Esophagus squamous epithelium (tissue), 4 donors: Measurements from ENCODE around the gene CBFA2T2.

Experiments used
- POLR2A ChIP-seq, 4 donors: fragments of 450-650 bp; IDR thresholded peaks; one replicate each; pipeline ENCODE4 v1.6.1; 2017; ENCODE audit warnings: antibody characterized with exemption in 4 of 4, mild to moderate bottlenecking in 4 of 4, moderate library complexity in 3 of 4
- TF ChIP-seq, protein P1 (sequence below), 6 experiments: fragments of 450-650 bp in 4 of 6; fragments of 200-600 bp in 2 of 6; sonication (generic) in 2 of 6; IDR thresholded peaks; one replicate each; pipeline ENCODE4 v1.5.1; 2016 to 2019; ENCODE audit warnings: antibody characterized with exemption in 6 of 6, mild to moderate bottlenecking in 4 of 6, moderate library complexity in 4 of 6

DNA sequence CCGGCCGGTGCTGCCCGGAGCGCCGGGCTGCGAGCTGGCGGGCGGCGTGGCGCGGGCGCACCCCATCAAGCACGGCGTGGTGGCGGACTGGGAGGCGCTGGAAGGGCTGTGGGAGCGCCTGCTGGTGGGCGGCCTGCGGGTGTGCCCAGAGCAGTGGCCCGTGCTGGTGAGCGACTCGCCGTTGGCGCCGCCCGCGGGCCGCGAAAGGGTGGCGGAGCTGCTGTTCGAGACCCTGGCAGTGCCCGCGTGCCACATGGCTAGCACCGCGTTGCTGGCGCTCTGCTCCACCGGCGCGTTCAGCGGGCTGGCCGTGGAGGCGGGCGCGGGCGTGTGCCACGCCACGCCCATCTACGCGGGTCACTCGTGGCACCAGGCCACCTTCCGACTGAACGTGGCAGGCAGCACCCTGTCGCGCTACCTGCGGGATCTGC, 177.4 kb downstream of the CBFA2T2 start:
- TF ChIP-seq POLR2A (IDR thresholded peaks at IDR 0.05) = no peak
- TF ChIP-seq, protein P1, sequence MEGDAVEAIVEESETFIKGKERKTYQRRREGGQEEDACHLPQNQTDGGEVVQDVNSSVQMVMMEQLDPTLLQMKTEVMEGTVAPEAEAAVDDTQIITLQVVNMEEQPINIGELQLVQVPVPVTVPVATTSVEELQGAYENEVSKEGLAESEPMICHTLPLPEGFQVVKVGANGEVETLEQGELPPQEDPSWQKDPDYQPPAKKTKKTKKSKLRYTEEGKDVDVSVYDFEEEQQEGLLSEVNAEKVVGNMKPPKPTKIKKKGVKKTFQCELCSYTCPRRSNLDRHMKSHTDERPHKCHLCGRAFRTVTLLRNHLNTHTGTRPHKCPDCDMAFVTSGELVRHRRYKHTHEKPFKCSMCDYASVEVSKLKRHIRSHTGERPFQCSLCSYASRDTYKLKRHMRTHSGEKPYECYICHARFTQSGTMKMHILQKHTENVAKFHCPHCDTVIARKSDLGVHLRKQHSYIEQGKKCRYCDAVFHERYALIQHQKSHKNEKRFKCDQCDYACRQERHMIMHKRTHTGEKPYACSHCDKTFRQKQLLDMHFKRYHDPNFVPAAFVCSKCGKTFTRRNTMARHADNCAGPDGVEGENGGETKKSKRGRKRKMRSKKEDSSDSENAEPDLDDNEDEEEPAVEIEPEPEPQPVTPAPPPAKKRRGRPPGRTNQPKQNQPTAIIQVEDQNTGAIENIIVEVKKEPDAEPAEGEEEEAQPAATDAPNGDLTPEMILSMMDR (IDR thresholded peaks at IDR 0.05) = no peak
